ENCODE results near the gene NELFA. TPM values are rescaled to one million over a fixed set of nuclear protein-coding genes. Genes with fewer than 3 reads are reported as not detected.

Gene NELFA
- total RNA-seq, 3 donors from 2014 or later (not counting 1 experiment from before 2014, with no cell fraction given), result 38.7 to 47.6 (median 46.0) TPM

DNA sequence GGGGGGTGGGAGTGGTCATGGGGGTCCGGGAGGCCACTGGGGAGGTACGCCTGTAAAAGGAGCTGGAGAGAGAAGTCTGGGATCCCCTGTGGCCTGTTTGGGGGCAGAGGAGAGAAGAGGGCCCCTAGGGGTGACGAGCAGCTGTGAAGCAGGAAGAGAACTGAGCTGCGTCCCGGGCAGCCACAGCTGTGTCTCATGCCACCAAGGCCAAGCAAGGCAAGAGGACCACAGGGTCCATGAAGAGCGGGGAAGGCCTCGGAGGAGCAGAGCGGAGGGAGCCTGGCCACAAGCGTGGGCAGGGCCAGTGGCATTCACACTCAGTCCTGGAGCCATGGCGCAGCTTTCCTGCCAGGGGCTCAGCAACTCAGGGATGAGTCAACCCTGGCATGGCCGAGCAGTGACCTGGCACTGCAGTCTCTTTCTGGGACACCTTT is 36.8 kb upstream of the NELFA start:
- no peak for DNase-seq
- no peaks in the 10 kb centered on the region for H3K36me3 Mint-ChIP-seq
- Histone ChIP-seq H3K27me3 (ENCODE audit: control insufficient read depth, insufficient read depth, low read length) (peaks cover 5% of the 10 kb centered on the region), H3K36me3 (ENCODE audit: control insufficient read depth, insufficient read depth, low read length) (no peaks in the 10 kb centered on the region), H3K27ac (ENCODE audit: low read length) (no peak overlapping the region), H3K9me3 (ENCODE audit: control insufficient read depth, insufficient read depth, low read length) (no peaks in the 10 kb centered on the region), H3K4me3 (ENCODE audit: low read length) (no peak overlapping the region), H3K4me1 (ENCODE audit: control insufficient read depth, insufficient read depth, low read length) (peaks cover 18% of the 10 kb centered on the region)
- no peaks in the 10 kb centered on the region for H3K9me3 Mint-ChIP-seq
- TF ChIP-seq, protein P1, sequence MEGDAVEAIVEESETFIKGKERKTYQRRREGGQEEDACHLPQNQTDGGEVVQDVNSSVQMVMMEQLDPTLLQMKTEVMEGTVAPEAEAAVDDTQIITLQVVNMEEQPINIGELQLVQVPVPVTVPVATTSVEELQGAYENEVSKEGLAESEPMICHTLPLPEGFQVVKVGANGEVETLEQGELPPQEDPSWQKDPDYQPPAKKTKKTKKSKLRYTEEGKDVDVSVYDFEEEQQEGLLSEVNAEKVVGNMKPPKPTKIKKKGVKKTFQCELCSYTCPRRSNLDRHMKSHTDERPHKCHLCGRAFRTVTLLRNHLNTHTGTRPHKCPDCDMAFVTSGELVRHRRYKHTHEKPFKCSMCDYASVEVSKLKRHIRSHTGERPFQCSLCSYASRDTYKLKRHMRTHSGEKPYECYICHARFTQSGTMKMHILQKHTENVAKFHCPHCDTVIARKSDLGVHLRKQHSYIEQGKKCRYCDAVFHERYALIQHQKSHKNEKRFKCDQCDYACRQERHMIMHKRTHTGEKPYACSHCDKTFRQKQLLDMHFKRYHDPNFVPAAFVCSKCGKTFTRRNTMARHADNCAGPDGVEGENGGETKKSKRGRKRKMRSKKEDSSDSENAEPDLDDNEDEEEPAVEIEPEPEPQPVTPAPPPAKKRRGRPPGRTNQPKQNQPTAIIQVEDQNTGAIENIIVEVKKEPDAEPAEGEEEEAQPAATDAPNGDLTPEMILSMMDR (IDR thresholded peaks at IDR 0.05), result no peak
- H3K4me3 Mint-ChIP-seq, result no peak overlapping the region
- H3K4me1 Mint-ChIP-seq, result no peaks in the 10 kb centered on the region
- intact Hi-C loops (cut with micrococcal nuclease), result no loop called here
- no peak overlapping the region for H3K27ac Mint-ChIP-seq
- WGBS (ENCODE audit: insufficient coverage), result 73% methylated on average over 11 of the region's 11 CpGs
- peaks cover 8 to 15% of the 10 kb centered on the region in 2 donors for H3K27me3 Mint-ChIP-seq (ENCODE audit: low read depth in 2 of 2)
- ATAC-seq, result no peak

- TF ChIP-seq, protein P1 (IDR thresholded peaks at IDR 0.05), result no peak
- H3K36me3 Mint-ChIP-seq, result no peaks in the 10 kb centered on the region
- Histone ChIP-seq H3K4me1 (ENCODE audit: control insufficient read depth, insufficient read depth, low read length) (peaks cover 18% of the 10 kb centered on the region), H3K4me3 (ENCODE audit: low read length) (no peak overlapping the region), H3K9me3 (ENCODE audit: control insufficient read depth, insufficient read depth, low read length) (no peaks in the 10 kb centered on the region), H3K27ac (ENCODE audit: low read length) (no peak overlapping the region), H3K36me3 (ENCODE audit: control insufficient read depth, insufficient read depth, low read length) (no peaks in the 10 kb centered on the region), H3K27me3 (ENCODE audit: control insufficient read depth, insufficient read depth, low read length) (peaks cover 5% of the 10 kb centered on the region)
- WGBS (ENCODE audit: insufficient coverage), result 94% methylated on average over 18 of the region's 18 CpGs
- DNase-seq (no peak), ATAC-seq (no peak)
- H3K4me3 Mint-ChIP-seq, result no peak overlapping the region
- no peaks in the 10 kb centered on the region for H3K9me3 Mint-ChIP-seq
- H3K27ac Mint-ChIP-seq, result no peak overlapping the region
- intact Hi-C loops (cut with micrococcal nuclease), result no loop called here
- H3K4me1 Mint-ChIP-seq, result no peaks in the 10 kb centered on the region
- peaks cover 12 to 17% of the 10 kb centered on the region in 2 donors for H3K27me3 Mint-ChIP-seq (ENCODE audit: low read depth in 2 of 2)
These were observed 36.1 kb upstream of the NELFA start for GRCh38 chr4:2044542-2045517.

DNA sequence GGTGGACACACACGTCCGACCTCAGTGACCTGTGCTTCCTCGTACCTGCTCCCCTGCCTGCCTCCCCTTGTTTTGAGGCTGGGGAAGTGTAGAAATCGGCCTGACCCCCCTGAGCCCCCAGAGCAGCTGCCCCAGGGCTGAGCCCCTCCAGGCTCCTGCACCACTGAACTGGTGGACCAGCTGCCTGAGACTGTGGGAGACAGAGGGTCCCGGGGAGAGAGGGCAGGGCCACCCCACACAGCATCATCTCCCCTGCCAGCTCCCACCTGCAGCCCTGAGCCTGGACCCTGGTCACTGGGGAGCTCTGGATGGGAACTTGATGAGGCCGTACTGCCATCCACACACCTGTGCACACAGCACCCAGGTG is 35.3 kb upstream of the NELFA start:
- no peak overlapping the region for H3K27ac ChIP-seq (ENCODE audit: low read length)
- DNase-seq (no peak), ATAC-seq (no peak)
- TF ChIP-seq, protein P1 (IDR thresholded peaks at IDR 0.05), result no peak
- H3K9me3 Mint-ChIP-seq, result no peaks in the 10 kb centered on the region
- 93% methylated on average over 6 of the region's 6 CpGs for WGBS (ENCODE audit: insufficient coverage)
- no peaks in the 10 kb centered on the region for H3K36me3 ChIP-seq (ENCODE audit: control insufficient read depth, insufficient read depth, low read length)
- peaks cover 18% of the 10 kb centered on the region for H3K4me1 ChIP-seq (ENCODE audit: control insufficient read depth, insufficient read depth, low read length)
- H3K9me3 ChIP-seq (ENCODE audit: control insufficient read depth, insufficient read depth, low read length), result no peaks in the 10 kb centered on the region
- H3K27ac Mint-ChIP-seq, result no peak overlapping the region
- H3K4me3 Mint-ChIP-seq, result peak overlapping the region; percentile 56
- H3K36me3 Mint-ChIP-seq, result no peaks in the 10 kb centered on the region
- peaks cover 16 to 19% of the 10 kb centered on the region in 2 donors for H3K27me3 Mint-ChIP-seq (ENCODE audit: low read depth in 2 of 2)
- intact Hi-C loops (cut with micrococcal nuclease), result no loop called here
- no peak overlapping the region for H3K4me3 ChIP-seq (ENCODE audit: low read length)
- peaks cover 5% of the 10 kb centered on the region for H3K27me3 ChIP-seq (ENCODE audit: control insufficient read depth, insufficient read depth, low read length)
- no peaks in the 10 kb centered on the region for H3K4me1 Mint-ChIP-seq
